ENCODE data around the gene ZBTB20.

The ZBTB20 gene

GRCh38 chr3:114609973-114610630 lies 537.0 kb downstream of the ZBTB20 start:
- DNase-seq = no peak

- no peak for DNase-seq
Measured at GRCh38 chr3:114608293-114608692, 538.8 kb downstream of the ZBTB20 start.

- DNase-seq = no peak
Measured at GRCh38 chr3:114606336-114606735, 540.8 kb downstream of the ZBTB20 start.

- DNase-seq = no peak
Measured at GRCh38 chr3:114600571-114600970, 546.5 kb downstream of the ZBTB20 start.

- DNase-seq = no peak
Measured at GRCh38 chr3:114597871-114598270, 549.2 kb downstream of the ZBTB20 start.

- DNase-seq = no peak
Measured at GRCh38 chr3:114597012-114597411, 550.1 kb downstream of the ZBTB20 start.

- no peak for DNase-seq
Measured at GRCh38 chr3:114596147-114596546, 550.9 kb downstream of the ZBTB20 start.

GRCh38 chr3:114595522-114596028 lies 551.5 kb downstream of the ZBTB20 start:
- DNase-seq = no peak

GRCh38 chr3:114590309-114591047 lies 556.6 kb downstream of the ZBTB20 start:
- DNase-seq = no peak

GRCh38 chr3:114587986-114588385 lies 559.1 kb downstream of the ZBTB20 start:
- DNase-seq = no peak

GRCh38 chr3:114586119-114586518 lies 561.0 kb downstream of the ZBTB20 start:
- DNase-seq = no peak

- DNase-seq = no peak
Measured at GRCh38 chr3:114585687-114586086, 561.4 kb downstream of the ZBTB20 start.

GRCh38 chr3:114584734-114585371 lies 562.2 kb downstream of the ZBTB20 start:
- DNase-seq = no peak

- DNase-seq = no peak
Measured at GRCh38 chr3:114582929-114583328, 564.2 kb downstream of the ZBTB20 start.

- no peak for DNase-seq
Measured at GRCh38 chr3:114572364-114573062, 574.6 kb downstream of the ZBTB20 start.

- no peak for DNase-seq
Measured at GRCh38 chr3:114571363-114571762, 575.7 kb downstream of the ZBTB20 start.

GRCh38 chr3:114569186-114569585 lies 577.9 kb downstream of the ZBTB20 start:
- DNase-seq = no peak

- DNase-seq = no peak
Measured at GRCh38 chr3:114567771-114568170, 579.3 kb downstream of the ZBTB20 start.

GRCh38 chr3:114566767-114567166 lies 580.3 kb downstream of the ZBTB20 start:
- DNase-seq = no peak

- DNase-seq = no peak
Measured at GRCh38 chr3:114566162-114566755, 580.8 kb downstream of the ZBTB20 start.

GRCh38 chr3:114565216-114565615 lies 581.9 kb downstream of the ZBTB20 start:
- DNase-seq = no peak

- DNase-seq = no peak
Measured at GRCh38 chr3:114563720-114564119, 583.4 kb downstream of the ZBTB20 start.

GRCh38 chr3:114562557-114562956 lies 584.5 kb downstream of the ZBTB20 start:
- DNase-seq = no peak
